Fibroblast of upper back skin (primary cell): ENCODE results near the gene KLF2.
"Not testable (repeated sequence)": the region's sequence is repeated elsewhere in the genome, so short reads cannot be mapped to it uniquely, and the experiment has no call there.

Source experiments
- DNase-seq: peaks from one replicate; pipeline ENCODE4 v3.0.0-alpha.2; 2013

Gene KLF2

GRCh38 chr19:16324384-16325160, at the start of gene KLF2:
KLF2 (plus strand) TSS chr19:16324826; CDS start chr19:16324924, 98 bp downstream.
- peak; percentile 90 for DNase-seq

DNA sequence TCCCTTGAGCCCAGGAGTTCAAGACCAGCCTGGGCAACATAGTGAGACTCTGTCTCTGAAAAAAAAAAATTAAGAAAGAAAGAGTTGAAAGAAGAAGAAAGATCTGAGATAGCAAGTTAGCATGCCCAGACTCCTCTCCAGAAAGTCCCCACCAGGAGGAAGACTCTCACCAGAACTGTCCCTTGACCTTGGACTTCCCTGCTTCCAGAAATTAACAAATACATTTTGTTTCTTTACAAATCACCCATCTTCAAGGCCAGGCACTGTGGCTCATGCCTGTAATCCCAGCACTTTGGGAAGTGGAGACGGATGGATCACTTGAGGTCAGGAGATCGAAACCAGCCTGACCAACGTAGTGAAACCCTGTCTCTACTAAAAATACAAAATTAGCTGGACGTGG, 44.3 kb upstream of the KLF2 start:
- no peak for DNase-seq

GRCh38 chr19:16281743-16282142, 42.9 kb upstream of the KLF2 start:
- no peak for DNase-seq

- peak; percentile 55 for DNase-seq
These were observed 41.2 kb upstream of the KLF2 start for GRCh38 chr19:16283210-16284061.

DNA sequence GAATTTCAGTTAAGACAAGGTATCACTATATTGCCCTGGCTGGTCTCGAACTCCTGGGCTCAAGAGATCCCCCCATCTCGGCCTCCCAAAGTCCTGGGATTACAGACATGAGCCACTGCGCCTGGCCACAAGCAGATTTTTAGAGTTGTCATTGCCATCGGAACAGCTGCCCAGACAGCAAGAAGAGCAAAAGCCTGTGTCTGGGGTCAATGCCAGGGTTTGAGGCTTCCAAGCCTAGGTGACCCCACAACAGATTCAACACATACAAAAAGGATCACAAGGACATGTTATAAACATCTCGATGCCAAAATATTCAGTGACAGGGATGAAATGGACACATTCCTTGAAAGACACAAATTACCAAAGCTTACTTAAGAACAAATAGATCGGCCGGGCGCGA, 40.1 kb upstream of the KLF2 start:
- no peak for DNase-seq

- DNase-seq, result not testable (repeated sequence)
These were observed 39.5 kb upstream of the KLF2 start for GRCh38 chr19:16285079-16285478.

DNA sequence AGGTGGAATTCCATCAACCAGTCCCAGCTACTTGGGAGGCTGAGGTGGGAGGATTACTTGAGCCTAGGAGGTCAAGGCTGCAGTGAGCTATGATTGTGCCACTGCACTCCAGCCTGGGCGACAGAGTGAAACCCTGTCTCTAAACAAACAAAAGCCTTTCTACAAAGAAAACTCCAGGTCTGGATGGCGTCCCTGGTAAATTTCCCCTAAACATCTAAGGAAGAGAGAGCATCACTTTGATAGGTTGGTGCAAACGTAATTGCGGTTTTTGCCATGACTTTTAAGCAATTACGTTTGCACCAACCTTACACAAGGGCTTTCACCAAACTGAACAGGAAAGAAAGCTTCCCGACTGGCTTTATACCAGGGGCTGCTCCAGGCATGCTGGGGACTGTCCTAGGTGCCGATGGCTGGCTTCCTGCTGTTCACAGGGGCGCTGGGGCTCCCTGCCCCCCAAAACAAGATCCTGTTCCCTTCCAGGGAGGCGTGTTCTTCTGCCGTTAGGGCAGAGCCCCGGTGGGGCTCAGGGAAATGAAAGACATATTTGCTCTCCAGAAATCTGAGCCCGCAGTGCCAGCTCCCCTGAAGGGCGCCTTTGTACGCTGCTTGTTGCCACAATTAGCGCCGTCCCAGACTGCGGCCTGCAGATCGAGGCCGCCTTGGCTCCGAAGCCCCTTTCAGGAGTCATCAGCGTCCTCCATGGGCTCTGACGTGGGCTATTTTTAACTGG, 38.7 kb upstream of the KLF2 start:
- DNase-seq, result no peak

DNA sequence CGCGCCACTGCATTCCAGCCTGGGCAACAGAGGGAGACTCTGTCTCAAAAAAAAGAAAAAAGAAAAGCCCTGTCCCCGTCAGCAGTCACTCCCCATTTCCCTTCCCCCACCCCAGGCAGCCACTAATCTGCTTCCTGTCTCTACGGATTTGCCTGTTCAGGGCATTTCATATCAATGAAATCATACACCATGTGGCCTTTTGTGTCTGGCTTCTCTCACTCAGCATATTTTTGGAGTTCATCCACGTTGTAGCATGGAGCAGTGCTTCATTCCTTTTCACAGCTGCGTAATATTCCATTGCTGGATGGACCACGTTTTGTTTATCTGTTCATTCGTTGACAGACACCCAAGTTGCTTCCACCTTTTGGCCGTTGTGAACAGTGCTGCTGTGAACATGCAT, 36.1 kb upstream of the KLF2 start:
- DNase-seq, result peak; percentile 47

GRCh38 chr19:16289594-16289993, 35.0 kb upstream of the KLF2 start:
- no peak for DNase-seq

DNA sequence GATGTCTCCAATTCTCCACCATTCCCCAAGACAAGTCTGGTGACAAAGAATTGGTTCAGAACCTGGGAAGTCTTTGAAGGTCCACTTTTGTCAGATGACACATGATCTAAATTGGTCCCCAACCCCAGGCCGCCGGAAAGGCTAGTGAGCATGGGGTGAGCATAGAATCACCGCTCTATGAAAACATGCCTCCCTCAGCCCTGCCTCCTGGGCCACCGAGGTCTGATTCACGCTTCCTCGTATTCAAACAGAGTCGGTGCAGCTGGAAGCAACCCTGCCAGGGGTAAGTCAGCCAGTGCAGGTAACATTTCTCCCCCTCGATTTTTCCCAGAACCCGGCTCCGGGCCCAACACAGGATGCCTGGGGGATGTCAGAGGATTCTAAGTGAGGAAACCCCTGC, 33.9 kb upstream of the KLF2 start:
- DNase-seq, result no peak

DNA sequence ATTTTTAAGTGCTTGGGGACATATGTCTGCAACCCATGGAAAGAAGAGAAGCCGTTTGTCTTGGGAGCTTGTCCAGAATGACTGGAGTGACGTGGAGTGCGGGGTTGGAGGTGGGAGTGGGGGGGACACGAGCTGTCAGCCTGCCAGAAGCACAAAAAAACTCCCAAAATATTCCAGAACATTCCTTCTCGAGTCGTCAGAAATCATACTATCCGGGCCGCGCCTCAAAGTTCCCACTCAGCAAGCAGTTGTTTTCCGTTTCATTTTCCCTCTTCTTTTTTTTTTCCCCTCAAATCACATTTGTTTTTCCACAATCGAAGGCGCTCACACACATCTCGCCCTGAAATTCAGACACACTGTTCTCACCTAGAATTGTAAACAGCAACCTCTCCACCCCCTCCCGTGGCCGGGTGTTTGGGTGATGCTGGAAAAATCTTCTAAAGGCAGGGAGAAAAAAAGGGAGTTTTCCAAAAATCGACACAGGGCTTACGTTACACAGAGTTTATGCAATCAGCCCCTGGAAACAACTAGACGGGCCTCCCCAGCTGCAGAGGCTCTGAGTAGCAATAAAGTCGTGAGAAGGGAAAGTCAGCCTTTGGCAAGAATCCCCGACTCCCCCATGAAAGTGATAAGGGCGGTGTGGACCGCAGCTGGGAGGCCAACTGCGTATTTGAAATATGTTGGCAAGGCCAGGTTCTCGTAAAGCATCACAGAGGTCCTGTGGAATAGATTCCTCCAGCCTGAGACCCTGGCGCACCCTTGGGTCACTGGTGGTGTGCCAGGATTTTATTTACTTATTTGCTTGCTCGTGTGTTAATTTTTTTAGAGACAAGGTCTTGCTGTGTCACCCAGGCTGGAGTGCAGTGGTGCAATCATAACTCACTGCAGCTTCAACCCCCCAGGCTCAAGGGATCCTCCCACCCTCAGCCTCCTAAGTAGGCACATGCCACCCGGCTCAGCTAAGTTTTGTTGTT, 31.2 kb upstream of the KLF2 start:
- peak; percentile 94 for DNase-seq

- peak; percentile 54 for DNase-seq
These were observed 29.6 kb upstream of the KLF2 start for GRCh38 chr19:16295057-16295456.

DNA sequence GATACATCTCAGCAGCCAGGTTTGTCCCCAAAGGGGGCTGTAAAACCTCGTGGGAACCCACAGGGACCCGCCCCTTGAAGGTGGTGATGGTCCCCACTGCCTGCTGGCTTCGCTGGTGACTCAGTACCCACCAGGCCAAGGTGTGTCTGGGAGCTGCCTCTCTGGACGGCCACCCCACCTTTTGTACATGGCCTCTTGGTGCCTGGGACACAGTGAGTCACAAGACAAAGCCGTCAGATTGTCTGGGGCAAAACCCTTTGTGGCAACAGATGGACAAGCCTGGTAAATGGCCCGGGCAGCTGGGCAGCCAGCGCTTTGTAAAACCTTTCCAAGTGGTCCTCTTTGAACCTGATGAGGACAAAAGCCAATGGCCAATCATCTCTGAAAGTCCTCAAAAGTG, 27.9 kb upstream of the KLF2 start:
- DNase-seq, result no peak

- no peak for DNase-seq
These were observed 26.9 kb upstream of the KLF2 start for GRCh38 chr19:16297575-16298178.

- no peak for DNase-seq
These were observed 26.3 kb upstream of the KLF2 start for GRCh38 chr19:16298334-16298733.

DNA sequence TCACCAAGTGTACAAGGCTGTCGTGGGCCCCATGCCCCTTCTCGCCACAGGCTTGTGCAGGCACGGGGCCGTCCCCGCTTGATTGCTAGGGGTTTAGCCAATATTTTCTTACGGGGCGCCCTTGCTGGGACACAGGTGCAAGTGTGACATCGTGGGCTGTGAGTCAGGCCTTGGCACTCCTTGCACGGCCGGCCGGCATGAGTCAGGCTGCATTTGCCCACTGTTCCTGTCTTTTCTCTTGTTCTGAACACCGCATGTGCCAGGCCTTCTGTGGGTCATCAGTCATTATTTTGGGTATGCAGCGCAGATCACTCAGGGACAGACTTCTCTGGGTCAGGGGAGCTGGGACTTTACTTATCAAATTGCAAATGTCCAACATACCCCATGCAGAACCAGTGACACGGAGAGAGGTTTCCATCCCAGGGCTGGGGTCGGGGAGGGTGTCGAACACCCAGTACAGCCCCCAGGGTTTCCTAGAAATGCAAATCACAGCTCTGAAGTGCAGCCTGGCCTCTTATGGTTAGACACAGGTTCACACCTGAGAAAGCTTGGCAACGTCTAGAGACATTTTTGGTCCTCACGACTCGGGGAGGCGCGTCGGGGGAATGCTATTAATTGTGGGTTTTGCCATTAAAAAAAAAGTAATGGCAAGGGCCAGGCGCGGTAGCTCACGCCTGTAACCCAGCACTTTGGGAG, 22.5 kb upstream of the KLF2 start:
- DNase-seq, result no peak

DNA sequence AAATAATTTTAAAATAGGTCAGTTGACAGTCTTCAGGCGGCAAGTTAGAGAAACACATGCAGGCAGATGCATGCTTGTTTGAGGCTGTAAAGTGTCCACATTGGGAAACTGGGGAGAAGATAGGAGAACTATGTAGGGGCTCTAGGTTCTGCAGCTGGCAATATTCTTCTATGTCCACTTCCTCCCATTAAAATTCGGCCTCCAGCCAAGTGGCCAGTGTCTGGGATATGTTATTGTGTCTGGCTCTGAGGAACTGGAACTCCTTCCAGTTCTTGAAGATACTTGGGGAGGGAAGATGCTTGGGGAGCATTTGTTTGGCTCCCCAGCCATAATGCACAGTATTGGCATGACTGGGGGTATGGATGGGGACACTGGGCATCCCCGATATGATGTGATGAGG, 20.9 kb upstream of the KLF2 start:
- peak; percentile 37 for DNase-seq

- not testable (repeated sequence) for DNase-seq
These were observed 20.1 kb upstream of the KLF2 start for GRCh38 chr19:16304511-16304910.

- DNase-seq, result not testable (repeated sequence)
These were observed 19.6 kb upstream of the KLF2 start for GRCh38 chr19:16305060-16305459.

DNA sequence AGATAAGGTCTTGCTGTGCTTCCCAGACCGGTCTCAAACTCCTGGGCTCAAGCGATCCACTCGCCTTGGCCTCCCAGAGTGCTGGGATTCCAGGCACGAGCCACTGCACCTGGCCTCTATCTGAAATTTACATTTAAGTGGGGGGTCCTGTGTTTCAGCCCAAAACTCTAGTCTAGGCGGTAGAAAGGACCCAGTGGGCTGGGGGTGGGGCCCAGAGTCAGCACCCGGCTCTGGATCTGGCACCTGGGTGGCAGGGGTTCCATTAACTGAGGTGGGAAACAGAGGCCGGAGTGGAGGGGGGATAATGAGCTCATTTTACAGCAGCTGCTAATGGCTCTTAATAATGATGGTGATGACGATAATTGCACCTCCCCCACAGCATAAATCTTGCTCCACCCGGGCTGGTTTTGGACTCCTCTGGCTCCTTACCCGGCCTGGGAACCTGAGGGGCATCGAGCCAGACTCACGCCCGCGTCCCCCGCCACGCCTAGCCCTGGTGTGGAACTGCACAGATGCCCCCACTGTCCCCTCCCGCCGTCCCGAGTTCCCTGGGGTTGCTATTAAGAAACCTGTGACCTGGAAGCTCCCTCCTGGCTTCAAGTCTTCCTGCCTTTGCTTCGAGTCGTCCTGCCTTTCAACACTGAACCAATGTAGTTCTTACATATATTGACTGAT, 17.8 kb upstream of the KLF2 start:
- DNase-seq, result no peak

GRCh38 chr19:16308081-16308480, 16.5 kb upstream of the KLF2 start:
- DNase-seq, result no peak
